ENCODE data around the gene KIF26A.
A peak's percentile ranks its signal among the peaks of the same experiment; 100 is the strongest.

KIF26A gene

DNA sequence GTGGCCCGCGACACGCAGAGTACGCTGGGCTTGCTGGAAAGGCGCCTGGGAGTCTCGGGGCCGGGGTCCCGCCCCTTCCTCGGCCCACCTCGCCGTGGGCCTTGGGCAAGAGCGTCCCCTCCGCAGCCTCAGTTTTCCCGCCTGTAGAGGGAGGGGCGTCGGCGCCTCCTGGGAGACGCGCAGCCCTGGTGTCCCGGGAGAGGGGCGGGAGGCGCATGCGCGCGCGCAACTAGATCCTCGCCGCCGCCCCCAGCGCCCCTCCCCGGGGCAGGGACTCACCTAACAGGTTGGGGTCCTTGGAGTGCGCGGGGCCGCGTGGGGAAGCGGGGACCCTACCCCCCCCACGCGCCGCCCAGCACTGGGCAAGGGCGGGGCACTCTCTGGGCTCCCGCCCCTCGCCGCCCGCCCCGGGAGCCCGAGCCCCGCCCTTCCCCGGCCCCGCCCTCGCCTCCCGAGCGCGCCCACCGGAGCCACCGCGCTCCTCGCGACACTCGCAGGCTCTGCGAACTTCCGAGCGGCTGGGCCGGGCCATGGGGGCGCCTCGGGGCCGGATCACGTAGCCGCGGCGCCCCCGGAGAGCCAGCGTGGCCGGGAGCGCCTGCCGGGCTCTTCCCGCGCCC, at the start of gene KIF26A:
Gene KIF26A (plus strand): TSS at position 490 of the 620 bp plus-strand sequence. CDS start 136 bp downstream, outside the sequence.
- peak in 1 of 2 experiments; percentile 11 for DNase-seq (ENCODE audit: low read depth in 2 of 2)

DNA sequence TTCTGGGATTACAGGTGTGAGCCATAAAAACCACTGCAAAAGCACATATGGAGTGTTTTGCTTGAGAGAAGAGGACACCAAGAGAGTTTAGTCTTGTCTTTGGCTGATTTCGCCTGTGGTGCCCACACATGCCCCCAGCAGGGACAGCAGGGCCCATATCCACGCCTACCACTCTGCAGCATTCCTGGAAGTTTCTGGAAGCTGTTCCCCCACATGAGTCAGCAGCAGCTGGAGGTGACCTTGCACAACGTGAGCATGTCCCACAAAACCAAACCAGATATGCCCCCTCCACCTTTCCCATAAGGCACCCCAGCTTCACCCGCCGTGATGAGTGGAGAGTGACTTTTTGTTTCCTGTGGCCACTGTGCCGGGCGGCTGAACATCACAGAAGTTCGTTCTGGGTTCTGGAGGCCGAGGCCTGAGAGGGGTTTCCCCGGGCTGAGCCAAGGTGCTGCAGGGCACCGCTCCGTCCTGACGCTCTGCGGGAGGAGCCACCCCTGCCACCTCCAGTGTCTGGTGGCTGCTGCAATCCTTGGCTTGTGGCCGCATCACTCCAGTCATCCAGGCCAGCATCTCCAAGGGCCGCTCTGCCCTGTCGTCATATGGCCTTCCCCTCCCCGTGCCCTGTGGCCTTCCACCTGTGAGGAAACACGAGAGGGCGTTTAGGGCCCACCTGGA, 48.2 kb upstream of the KIF26A start:
- no peak for DNase-seq (ENCODE audit: low read depth in 2 of 2)

DNA sequence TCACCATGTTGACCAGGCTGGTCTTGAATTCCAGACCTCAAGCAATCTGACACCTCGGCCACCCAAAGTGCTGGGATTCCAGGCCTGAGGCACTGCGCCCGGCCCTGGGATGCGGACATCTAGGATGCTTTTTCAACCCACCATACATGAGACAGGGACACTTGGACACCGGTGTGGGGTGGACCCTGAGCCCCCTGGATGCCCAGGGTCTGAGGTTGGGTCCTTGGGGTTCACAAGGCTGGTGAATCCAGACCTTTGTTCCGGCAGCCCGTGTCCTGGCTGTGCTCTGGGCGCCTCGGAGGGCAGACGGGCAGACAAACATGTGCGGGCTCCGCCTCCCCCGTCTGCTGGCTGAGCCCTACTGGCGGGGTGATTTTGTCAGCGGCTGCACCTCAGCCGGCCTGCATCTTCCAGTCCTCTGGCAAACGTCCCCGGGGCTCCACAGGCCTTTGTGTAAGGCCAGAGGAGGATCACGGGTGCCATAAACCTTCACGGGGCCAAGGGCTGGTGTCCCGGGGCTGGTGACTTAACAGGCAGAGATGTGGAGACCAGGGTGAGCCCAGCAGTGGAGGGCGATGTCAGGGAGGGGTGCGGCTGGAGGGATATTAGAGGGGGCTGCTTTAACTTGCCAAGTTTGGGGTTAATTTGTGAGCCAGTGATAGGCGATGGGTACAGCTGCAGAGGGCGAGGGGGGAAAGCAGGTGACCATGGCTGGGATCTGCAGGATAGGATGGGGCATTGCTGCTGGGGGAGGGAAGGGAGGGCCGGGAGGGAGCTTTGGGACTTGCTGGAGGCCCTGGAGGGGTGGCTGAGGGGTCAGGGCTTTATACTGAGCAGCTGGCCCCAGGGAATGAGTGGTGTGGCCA, 47.1 kb upstream of the KIF26A start:
- DNase-seq (ENCODE audit: low read depth in 2 of 2), result no peak

DNA sequence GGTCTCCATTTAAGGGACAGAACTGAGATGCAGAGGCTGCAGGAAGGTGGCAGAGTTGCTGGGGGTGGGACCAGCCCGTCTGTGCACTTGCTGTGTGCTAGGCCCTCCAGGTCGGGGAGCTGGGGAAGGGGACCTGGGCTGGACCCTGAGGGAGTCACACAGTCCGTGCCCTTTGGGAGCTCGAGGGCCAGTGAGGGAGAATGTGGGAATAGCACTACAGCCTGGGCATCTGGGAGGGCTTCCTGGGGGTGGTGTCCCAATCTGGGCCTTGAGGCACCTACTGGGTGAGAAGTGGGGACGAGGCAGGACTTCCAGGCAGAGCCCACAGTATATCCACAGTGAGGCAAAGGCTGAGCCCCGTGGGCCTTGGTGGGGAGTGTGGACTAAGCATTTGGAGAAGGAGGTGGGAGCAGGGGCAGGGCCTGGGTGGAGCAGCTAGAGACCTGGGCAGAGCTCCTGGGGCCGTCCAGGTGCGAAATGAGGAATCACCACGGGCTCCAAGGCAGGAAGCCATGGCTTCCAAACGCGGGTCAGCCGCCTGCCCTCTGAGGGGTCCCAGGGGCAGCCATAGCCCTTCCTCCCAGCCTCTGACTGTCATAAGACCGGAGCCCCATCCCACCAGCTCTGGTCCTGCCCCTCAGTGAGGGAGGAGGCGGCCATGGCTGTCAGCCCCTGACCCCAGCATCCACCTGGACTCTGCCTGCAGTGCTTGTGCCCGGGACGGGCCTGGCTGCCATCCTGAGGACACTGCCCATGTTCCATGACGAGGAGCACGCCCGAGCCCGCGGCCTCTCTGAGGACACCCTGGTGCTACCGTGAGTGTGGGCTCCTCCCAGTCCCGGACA, 46.2 kb upstream of the KIF26A start:
- no peak for DNase-seq (ENCODE audit: low read depth in 2 of 2)

DNA sequence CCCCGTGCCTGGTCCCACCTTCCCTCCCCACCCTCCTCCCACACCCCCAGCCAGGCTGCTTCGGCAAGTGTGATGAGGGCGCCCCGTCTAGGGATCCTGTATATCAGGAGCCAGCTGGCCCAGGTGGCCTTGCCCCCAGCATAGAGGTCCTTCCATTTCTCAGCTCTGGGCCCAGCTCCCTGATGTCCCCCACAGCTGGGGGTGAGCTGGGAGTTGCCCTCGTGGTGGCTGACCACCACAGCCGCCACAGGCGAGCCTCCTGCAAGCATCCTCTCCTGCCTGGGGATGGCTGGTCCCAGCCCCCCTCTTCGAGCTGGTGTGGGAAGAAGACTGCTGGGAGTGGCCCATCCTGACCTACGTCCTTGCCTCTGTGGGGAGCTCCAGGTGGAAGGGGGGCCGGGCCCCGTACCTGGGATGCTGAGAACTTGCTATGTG, 45.4 kb upstream of the KIF26A start:
- DNase-seq (ENCODE audit: low read depth in 2 of 2), result no peak

DNA sequence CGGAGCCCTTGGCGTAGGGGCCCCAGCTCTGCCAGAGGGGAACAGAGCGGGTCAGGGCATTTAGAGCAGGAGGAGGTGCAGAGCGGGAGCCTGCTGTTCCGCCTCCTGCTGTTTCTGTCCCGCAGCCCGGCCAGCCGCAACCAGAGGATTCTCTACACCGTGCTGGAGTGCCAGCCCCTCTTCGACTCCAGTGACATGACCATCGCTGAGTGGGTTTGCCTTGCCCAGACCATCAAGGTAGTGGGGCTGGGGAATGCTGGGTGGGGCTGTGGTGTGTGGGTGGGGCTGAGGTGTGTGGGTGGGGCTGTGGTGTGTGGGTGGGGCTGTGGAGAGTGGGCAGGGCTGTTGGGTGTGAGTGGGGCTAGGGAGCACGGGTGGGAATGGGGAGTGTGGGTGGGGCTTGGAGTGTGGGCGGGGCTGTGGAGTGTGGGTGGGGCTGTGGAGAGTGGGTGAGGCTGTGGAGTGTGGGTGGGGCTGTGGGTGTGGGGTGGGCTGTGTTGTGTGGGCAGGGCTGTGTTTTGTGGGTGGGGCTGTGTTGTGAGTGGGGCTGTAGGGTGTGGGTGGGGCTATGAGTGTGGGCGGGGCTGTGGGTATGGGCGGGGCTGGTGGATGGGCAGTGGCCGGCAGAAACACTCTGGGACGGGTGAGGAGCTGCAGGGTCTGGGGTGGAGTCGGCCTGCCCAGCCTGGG, 44.9 kb upstream of the KIF26A start:
- no peak for DNase-seq (ENCODE audit: low read depth in 2 of 2)

DNA sequence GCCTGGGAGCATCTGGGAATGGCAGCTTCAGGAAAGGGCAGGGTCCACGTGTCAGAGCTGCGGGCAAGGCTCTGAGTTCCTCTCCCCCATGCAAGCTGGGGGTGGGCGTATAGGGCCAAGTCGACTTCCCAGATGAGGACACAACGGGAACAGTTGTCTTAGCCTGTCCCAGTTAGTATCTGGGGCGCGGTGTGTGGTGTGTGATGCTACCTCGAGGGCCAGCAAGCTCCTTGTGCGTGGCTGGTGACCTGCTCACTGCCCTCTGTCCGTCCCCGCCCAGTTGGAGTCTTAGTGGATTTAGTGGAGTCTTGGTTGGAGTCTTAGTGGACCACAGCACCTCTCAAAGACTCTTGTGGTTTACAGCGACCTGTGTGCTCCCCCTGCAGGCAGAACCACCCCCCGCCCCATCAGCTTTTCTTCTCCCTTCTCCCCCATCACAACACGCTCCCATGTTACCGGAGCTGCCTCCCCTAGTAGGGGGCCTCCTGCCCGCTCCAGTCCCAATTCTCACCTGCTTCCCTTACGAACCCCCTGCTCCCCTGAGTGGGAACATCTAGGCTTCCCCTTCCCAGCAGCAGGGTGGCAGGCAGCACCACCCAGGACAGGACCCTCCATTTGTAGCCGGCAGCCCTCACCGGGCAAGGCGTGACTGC, 44.2 kb upstream of the KIF26A start:
- DNase-seq (ENCODE audit: low read depth in 2 of 2), result no peak

DNA sequence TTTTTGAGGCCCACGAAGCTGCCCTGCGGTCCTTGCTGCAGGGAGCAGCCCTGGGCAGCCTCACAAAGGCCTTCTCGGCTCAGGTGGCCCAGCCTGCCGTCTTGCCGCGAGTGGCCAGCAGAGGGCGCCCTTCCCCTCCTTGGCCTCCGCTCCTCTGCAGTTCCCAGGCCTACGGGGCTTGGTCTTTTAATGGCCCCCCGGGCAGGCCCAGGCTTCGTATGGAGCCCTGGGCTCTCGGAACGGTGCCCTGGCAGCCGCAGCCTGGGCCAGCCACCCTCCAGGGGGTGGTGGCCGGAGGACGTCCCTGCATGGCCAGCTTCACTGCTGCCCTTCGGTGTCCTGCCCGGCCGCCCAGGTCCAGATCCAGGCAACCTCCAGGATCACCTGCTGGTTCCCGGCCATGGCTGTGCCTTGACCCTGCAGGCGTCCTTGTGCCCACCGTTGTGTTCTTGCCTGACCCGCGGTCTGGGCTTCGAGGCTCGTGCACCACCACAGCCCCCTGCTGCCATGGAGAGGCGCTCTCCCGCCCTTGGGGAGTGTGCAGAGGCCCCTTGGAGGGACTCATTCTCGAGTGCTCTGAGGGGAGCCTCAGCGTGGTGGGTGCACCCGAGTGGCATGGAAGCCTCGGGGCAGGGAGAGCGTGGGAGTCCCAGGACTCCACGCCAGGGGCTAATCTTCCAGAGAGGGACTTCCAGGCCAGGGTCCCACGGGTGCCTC, 43.5 kb upstream of the KIF26A start:
- peak in 1 of 2 experiments; percentile 4 for DNase-seq (ENCODE audit: low read depth in 2 of 2)

DNA sequence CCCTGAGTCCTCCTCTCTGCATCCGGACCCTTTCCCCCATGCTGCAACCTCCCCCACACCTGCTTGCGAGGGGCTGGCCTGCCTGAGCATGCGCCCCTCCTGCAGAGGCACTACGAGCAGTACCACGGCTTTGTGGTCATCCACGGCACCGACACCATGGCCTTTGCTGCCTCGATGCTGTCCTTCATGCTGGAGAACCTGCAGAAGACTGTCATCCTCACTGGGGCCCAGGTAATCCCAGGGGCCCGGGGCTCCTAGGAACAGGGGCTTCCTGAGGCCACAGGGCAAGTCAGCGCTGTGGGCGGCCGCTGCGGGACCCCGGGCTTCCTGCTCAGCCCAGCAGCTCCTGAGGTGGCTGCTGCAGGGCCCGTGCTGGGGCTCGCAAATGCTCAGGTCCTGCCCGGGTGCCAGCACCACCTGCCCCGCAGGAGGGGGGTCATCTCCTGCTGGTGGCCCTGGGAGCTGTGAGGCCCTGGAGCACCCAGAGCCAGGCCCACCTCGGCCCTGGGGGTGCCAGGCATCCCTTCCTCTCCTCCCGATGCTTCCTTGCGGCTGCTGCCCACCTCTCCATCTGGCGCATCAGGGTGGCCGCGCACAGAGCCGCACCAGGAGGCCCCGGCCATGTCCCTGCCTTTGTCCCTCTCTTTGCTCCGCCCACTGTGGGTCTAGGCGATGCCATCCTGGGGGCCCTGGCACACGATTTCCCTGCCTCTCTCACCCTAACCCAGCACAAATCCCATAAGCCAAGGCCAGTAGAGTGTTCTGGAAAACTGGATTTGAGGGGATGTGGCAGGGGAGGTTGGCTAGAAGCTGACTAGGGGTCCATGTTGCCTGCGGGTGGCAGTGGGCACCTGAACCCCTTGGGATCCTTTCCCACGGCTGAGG, 42.7 kb upstream of the KIF26A start:
- no peak for DNase-seq (ENCODE audit: low read depth in 2 of 2)

DNA sequence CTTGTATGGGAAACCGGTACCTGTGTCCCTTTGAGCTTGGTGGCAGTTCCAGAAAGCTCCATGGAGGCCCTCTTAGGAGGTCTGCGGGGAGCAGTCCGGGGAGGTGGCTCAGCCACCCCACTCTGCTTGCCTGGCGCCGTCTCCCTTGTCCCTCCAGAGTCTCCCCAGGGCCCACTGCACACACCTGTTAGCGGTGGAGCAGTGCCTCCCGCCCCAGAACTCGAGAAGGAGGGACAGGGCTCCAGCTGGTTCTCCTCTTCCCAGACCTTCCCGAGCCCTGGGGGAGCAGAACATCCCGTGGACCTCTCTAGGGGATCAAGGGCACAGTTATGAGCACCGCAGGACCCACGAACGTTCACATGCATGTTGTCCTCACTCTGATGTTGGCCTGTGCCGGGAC, 42.1 kb upstream of the KIF26A start:
- DNase-seq (ENCODE audit: low read depth in 2 of 2), result no peak

DNA sequence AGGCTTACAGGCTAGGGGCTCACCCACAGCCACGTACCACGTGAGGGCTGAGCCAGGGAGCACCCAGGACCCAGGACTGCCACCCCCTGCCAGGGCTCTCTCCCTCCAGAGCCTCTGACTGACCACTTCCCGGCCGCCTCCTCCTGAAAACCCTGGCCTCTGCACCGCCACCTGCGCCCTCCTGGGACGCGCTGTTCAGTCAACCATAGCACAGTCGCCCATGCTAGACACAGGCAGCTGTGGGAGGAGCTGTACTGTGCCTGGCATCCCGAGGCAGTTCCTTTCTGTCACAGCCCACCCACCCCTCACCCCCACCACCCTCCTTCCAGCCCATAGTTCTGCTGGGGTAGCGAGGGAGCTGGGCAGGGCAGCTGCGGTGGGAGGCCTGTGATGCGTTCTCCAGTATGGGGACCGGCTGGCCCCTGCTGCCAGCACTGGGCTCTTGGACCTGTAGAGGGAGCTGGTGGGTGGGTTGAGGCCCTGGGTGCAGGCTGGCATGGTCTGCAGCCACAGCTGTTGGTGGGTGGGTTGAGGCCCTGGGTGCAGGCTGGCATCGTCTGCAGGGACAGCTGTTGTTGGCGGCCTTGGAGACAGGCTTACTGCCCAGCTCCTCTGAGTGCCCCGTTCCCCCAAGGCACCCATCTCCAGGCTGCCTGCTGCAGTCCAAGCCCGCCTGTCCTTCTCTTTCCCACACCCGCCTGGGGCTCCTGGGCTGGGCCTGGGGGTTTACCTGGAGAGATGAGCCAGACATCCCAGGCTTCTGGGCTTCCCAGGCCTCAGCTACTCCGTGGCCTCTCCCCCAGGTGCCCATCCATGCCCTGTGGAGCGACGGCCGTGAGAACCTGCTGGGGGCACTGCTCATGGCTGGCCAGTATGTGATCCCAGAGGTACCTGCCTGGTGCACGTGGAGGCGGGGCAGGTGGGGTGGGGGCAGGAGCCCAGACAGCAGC, 41.4 kb upstream of the KIF26A start:
- DNase-seq (ENCODE audit: low read depth in 2 of 2), result no peak

DNA sequence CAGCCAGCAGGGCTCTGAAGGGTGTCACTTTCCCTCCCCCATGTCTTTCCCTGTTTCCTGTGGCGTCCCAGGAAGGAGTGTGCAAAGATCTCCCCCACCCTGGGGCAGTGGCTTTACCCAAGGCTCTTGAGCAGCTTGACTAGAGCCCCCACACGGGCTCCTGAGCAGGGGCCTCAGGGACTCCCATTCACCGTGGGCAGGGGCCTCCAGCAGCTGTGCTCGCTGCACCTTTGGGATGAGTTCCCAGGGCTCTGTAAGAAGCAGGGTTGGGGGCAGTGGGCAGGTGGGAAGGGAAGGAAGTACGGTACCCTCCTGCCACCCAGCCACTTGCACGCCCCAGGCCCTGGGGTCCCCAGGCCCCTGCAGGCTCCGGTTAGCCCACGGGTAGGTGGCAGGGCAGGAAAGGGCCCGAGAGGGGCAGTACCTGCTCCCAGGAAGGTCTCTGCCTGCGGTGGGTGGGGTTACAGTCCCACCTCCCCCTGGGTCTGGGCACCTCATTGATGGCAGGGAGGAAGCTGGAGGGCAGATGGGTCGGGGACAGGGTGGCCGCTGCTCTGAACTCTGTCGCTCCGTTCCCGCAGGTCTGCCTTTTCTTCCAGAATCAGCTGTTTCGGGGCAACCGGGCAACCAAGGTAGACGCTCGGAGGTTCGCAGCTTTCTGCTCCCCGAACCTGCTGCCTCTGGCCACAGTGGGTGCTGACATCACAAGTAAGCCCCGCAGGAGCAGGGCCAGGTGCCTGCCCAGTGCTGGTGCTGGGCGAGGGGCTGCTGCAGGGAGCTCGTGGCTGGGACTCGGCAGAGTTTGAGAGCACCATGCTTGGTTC, 39.9 kb upstream of the KIF26A start:
- DNase-seq (ENCODE audit: low read depth in 2 of 2), result no peak

DNA sequence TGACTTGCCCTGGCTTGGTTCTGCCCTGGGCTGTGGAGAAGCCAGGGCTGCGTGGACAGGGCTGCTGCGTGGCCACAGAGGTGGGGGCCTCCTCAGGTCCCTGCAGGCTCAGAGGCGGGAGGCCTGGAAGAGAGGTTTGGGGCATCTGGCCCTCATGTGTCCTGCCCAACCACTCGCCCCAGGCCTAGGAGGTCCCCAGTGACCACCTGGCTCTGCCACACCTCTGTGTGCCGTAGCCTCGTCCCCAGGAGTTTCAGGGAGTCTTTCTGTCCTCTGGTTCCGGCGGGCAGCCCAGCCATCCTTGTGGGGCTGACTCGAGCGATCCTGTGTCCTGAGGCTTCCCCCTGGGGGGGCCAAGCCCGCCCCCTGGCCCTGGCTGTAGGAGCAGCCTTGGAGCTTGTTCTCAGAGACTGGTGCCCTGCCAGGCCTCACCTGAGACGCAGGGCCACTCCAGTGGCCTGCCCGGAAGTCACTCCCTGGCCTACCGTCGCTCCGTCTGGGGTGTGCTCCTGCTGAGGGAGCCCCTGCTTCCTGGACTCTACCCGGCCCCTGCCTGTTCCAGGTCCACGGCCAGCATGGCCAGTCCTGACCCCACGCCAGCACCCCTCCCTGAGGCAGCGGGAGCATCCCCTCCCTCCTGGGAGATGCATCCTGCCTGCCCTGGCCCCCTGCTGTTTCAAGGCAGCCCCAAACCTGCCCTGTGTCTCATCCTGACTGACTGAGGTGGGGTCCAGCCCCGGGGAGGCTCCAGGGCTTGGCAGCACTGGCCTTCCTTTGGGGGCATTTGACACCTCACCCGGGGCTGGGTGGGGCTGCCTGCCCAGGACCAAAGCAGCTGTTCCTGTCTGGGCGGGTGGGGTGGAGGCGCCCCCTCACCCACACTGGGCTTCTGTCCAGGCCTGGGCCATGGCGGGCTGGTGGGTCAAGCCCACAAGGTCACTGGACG, 39.0 kb upstream of the KIF26A start:
- no peak for DNase-seq (ENCODE audit: low read depth in 2 of 2)

DNA sequence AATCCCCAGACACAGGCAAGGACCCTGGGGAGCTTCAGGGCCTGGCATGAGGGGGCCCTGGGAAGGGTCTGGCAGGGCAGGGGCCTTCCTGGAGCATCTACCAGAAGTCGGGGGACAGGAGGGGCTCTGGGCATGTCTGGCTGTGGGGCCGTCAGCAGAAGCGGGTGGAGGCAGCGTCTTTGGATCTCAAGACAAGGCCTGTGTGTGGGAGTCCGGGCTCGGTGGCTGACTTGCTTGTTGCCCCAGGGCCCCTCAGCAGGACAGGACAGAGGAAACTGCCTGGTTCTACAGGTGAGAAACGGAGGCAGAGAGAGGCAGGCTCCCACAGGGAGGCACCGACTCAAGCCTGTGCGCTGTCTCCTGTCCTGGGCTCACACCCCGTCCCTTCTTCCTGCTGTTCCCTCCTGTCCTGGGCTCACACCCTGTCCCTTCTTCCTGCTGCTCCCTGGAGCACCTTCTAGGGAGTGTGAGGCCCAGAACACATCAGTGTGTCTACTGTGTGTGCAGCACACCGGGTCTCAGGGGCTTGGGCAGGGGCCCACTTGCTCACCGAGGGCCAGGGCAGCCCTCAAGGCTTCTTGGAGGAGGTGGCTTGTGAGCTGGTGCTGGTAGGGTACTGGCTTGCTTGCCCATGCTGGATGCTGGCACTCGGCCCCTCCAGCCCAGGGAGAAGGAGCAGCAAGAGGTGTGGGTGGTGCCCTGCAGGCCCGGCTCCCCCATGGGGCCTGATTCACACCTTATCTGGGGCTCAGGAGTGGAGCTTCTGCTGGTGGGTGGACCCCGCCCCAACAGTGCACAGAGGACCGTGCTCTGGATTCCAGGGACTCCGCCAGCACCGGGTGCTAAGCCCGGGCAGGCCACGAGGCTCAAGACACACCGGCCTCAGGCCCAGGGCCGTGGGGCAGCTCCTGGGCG, 38.0 kb upstream of the KIF26A start:
- DNase-seq (ENCODE audit: low read depth in 2 of 2), result no peak
